ENCODE results near the gene PCDHGA1. TPM values are rescaled to one million over a fixed set of nuclear protein-coding genes. Genes with fewer than 3 reads are reported as not detected.
"Not testable (repeated sequence)": the region's sequence is repeated elsewhere in the genome, so short reads cannot be mapped to it uniquely, and the experiment has no call there.

PCDHGA1 gene
- polyA plus RNA-seq, 1 donor from 2014 or later, result 0.19 TPM

DNA sequence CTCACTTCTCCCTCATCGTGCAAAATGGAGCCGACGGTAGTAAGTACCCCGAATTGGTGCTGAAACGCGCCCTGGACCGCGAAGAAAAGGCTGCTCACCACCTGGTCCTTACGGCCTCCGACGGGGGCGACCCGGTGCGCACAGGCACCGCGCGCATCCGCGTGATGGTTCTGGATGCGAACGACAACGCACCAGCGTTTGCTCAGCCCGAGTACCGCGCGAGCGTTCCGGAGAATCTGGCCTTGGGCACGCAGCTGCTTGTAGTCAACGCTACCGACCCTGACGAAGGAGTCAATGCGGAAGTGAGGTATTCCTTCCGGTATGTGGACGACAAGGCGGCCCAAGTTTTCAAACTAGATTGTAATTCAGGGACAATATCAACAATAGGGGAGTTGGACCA, 101.0 kb downstream of the PCDHGA1 start:
- H3K36me3 ChIP-seq (ENCODE audit: insufficient read depth, low read length), result peaks cover 43% of the 10 kb centered on the region
- no peaks in the 10 kb centered on the region for H3F3A ChIP-seq (ENCODE audit: insufficient read depth, low read length, poor library complexity, severe bottlenecking)
- H3K27me3 ChIP-seq (ENCODE audit: insufficient read depth, low read depth, low read length), result no peaks in the 10 kb centered on the region
- H4K20me1 ChIP-seq (ENCODE audit: insufficient read depth), result no peaks in the 10 kb centered on the region
- H3K4me3 ChIP-seq (ENCODE audit: low read length), result peak overlapping the region; percentile 13
- H3K9me2 ChIP-seq (ENCODE audit: insufficient read depth, low read length), result no peaks in the 10 kb centered on the region
- no peak for TF ChIP-seq MXI1 (conservative IDR thresholded peaks at IDR 0.05; ENCODE audit: poor library complexity, severe bottlenecking)
- H3K9ac ChIP-seq (ENCODE audit: low read length), result no peak overlapping the region
- H3K9me3 ChIP-seq (ENCODE audit: low read length), result peaks cover 65% of the 10 kb centered on the region
- H3K79me2 ChIP-seq (replicated peaks; ENCODE audit: insufficient read depth, low read length), result peaks cover 27% of the 10 kb centered on the region
- no peak overlapping the region for H3K4me2 ChIP-seq (ENCODE audit: low read length)
- H3K27ac ChIP-seq (ENCODE audit: low read length), result no peak overlapping the region
- H2AFZ ChIP-seq (ENCODE audit: low read depth, low read length), result no peak overlapping the region

DNA sequence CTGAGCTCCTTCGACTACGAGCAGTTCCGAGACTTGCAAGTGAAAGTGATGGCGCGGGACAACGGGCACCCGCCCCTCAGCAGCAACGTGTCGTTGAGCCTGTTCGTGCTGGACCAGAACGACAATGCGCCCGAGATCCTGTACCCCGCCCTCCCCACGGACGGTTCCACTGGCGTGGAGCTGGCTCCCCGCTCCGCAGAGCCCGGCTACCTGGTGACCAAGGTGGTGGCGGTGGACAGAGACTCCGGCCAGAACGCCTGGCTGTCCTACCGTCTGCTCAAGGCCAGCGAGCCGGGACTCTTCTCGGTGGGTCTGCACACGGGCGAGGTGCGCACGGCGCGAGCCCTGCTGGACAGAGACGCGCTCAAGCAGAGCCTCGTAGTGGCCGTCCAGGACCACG, 102.0 kb downstream of the PCDHGA1 start:
- not testable (repeated sequence) for H3K4me3 ChIP-seq (ENCODE audit: low read length); H3K4me2 ChIP-seq (ENCODE audit: low read length); H3K9ac ChIP-seq (ENCODE audit: low read length); H3K27me3 ChIP-seq (ENCODE audit: insufficient read depth, low read depth, low read length); H4K20me1 ChIP-seq (ENCODE audit: insufficient read depth); H2AFZ ChIP-seq (ENCODE audit: low read depth, low read length); H3K9me2 ChIP-seq (ENCODE audit: insufficient read depth, low read length); H3K27ac ChIP-seq (ENCODE audit: low read length); H3F3A ChIP-seq (ENCODE audit: insufficient read depth, low read length, poor library complexity, severe bottlenecking)
- peaks cover 24% of the 10 kb centered on the region for H3K79me2 ChIP-seq (replicated peaks; ENCODE audit: insufficient read depth, low read length)
- H3K9me3 ChIP-seq (ENCODE audit: low read length), result peaks cover 60% of the 10 kb centered on the region
- peaks cover 33% of the 10 kb centered on the region for H3K36me3 ChIP-seq (ENCODE audit: insufficient read depth, low read length)

DNA sequence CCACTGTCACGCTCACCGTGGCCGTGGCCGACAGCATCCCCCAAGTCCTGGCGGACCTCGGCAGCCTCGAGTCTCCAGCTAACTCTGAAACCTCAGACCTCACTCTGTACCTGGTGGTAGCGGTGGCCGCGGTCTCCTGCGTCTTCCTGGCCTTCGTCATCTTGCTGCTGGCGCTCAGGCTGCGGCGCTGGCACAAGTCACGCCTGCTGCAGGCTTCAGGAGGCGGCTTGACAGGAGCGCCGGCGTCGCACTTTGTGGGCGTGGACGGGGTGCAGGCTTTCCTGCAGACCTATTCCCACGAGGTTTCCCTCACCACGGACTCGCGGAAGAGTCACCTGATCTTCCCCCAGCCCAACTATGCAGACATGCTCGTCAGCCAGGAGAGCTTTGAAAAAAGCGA, 102.4 kb downstream of the PCDHGA1 start:
- H3K9ac ChIP-seq (ENCODE audit: low read length); H2AFZ ChIP-seq (ENCODE audit: low read depth, low read length); H3K9me2 ChIP-seq (ENCODE audit: insufficient read depth, low read length); H3K4me2 ChIP-seq (ENCODE audit: low read length); H3K27ac ChIP-seq (ENCODE audit: low read length); H3K4me3 ChIP-seq (ENCODE audit: low read length); H4K20me1 ChIP-seq (ENCODE audit: insufficient read depth); H3K27me3 ChIP-seq (ENCODE audit: insufficient read depth, low read depth, low read length); H3F3A ChIP-seq (ENCODE audit: insufficient read depth, low read length, poor library complexity, severe bottlenecking): not testable (repeated sequence)
- H3K9me3 ChIP-seq (ENCODE audit: low read length), result peaks cover 55% of the 10 kb centered on the region
- H3K36me3 ChIP-seq (ENCODE audit: insufficient read depth, low read length), result peaks cover 28% of the 10 kb centered on the region
- peaks cover 22% of the 10 kb centered on the region for H3K79me2 ChIP-seq (replicated peaks; ENCODE audit: insufficient read depth, low read length)

DNA sequence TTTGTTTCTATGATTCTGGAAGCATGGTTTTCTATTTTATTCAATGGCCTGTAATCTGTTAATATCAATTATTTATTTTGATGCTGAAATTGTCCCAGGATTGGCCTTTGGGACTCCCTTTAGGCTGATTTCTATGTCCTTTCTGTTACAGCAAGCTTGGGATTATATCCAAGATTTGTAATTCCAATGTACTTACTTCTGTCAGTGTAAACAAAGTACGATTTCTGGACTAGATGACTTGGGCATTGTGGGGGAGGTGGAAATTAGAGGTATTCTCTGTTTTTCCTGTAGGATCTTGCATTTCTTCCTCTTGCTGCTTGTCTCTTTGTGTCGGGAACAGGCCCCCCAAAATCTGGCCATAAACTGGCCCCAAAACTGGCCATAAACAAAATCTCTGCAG, 103.7 kb downstream of the PCDHGA1 start:
- H3K9me2 ChIP-seq (ENCODE audit: insufficient read depth, low read length), result no peaks in the 10 kb centered on the region
- H3K4me3 ChIP-seq (ENCODE audit: low read length), result no peak overlapping the region
- H3K36me3 ChIP-seq (ENCODE audit: insufficient read depth, low read length), result peaks cover 20% of the 10 kb centered on the region
- H3K79me2 ChIP-seq (replicated peaks; ENCODE audit: insufficient read depth, low read length), result peaks cover 21% of the 10 kb centered on the region
- no peaks in the 10 kb centered on the region for H4K20me1 ChIP-seq (ENCODE audit: insufficient read depth)
- TF ChIP-seq, protein P1, sequence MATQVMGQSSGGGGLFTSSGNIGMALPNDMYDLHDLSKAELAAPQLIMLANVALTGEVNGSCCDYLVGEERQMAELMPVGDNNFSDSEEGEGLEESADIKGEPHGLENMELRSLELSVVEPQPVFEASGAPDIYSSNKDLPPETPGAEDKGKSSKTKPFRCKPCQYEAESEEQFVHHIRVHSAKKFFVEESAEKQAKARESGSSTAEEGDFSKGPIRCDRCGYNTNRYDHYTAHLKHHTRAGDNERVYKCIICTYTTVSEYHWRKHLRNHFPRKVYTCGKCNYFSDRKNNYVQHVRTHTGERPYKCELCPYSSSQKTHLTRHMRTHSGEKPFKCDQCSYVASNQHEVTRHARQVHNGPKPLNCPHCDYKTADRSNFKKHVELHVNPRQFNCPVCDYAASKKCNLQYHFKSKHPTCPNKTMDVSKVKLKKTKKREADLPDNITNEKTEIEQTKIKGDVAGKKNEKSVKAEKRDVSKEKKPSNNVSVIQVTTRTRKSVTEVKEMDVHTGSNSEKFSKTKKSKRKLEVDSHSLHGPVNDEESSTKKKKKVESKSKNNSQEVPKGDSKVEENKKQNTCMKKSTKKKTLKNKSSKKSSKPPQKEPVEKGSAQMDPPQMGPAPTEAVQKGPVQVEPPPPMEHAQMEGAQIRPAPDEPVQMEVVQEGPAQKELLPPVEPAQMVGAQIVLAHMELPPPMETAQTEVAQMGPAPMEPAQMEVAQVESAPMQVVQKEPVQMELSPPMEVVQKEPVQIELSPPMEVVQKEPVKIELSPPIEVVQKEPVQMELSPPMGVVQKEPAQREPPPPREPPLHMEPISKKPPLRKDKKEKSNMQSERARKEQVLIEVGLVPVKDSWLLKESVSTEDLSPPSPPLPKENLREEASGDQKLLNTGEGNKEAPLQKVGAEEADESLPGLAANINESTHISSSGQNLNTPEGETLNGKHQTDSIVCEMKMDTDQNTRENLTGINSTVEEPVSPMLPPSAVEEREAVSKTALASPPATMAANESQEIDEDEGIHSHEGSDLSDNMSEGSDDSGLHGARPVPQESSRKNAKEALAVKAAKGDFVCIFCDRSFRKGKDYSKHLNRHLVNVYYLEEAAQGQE (IDR thresholded peaks at IDR 0.05; ENCODE audit: borderline replicate concordance), result no peak
- TF ChIP-seq RAD21 (conservative IDR thresholded peaks at IDR 0.05) (no peak), TAF1 (IDR thresholded peaks at IDR 0.05; ENCODE audit: low read depth) (no peak), POLR2AphosphoS5 (IDR thresholded peaks at IDR 0.05) (no peak), EP300 (conservative IDR thresholded peaks at IDR 0.05; ENCODE audit: poor library complexity, severe bottlenecking) (no peak), SMC3 (conservative IDR thresholded peaks at IDR 0.05; ENCODE audit: poor library complexity) (no peak), EZH2 (IDR thresholded peaks at IDR 0.05; ENCODE audit: borderline replicate concordance, insufficient read depth, low read length, poor library complexity, severe bottlenecking) (no peak), MXI1 (conservative IDR thresholded peaks at IDR 0.05; ENCODE audit: poor library complexity, severe bottlenecking) (no peak)
- TF ChIP-seq, protein P2, sequence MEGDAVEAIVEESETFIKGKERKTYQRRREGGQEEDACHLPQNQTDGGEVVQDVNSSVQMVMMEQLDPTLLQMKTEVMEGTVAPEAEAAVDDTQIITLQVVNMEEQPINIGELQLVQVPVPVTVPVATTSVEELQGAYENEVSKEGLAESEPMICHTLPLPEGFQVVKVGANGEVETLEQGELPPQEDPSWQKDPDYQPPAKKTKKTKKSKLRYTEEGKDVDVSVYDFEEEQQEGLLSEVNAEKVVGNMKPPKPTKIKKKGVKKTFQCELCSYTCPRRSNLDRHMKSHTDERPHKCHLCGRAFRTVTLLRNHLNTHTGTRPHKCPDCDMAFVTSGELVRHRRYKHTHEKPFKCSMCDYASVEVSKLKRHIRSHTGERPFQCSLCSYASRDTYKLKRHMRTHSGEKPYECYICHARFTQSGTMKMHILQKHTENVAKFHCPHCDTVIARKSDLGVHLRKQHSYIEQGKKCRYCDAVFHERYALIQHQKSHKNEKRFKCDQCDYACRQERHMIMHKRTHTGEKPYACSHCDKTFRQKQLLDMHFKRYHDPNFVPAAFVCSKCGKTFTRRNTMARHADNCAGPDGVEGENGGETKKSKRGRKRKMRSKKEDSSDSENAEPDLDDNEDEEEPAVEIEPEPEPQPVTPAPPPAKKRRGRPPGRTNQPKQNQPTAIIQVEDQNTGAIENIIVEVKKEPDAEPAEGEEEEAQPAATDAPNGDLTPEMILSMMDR (IDR thresholded peaks at IDR 0.05; ENCODE audit: poor library complexity, severe bottlenecking), result no peak
- no peak overlapping the region for H2AFZ ChIP-seq (ENCODE audit: low read depth, low read length)
- no peaks in the 10 kb centered on the region for H3K27me3 ChIP-seq (ENCODE audit: insufficient read depth, low read depth, low read length)
- no peak overlapping the region for H3K4me2 ChIP-seq (ENCODE audit: low read length)
- H3K9ac ChIP-seq (ENCODE audit: low read length), result no peak overlapping the region
- H3F3A ChIP-seq (ENCODE audit: insufficient read depth, low read length, poor library complexity, severe bottlenecking), result no peaks in the 10 kb centered on the region
- H3K9me3 ChIP-seq (ENCODE audit: low read length), result peaks cover 46% of the 10 kb centered on the region
- no peak overlapping the region for H3K27ac ChIP-seq (ENCODE audit: low read length)
